Measurements from ENCODE around the gene KIF5A. TPM values are rescaled to one million over a fixed set of nuclear protein-coding genes. Genes with fewer than 3 reads are reported as not detected.
A peak's percentile ranks its signal among the peaks of the same experiment; 100 is the strongest.

KIF5A gene
- total RNA-seq, 1 donor from 2014 or later = 0.40 TPM

DNA sequence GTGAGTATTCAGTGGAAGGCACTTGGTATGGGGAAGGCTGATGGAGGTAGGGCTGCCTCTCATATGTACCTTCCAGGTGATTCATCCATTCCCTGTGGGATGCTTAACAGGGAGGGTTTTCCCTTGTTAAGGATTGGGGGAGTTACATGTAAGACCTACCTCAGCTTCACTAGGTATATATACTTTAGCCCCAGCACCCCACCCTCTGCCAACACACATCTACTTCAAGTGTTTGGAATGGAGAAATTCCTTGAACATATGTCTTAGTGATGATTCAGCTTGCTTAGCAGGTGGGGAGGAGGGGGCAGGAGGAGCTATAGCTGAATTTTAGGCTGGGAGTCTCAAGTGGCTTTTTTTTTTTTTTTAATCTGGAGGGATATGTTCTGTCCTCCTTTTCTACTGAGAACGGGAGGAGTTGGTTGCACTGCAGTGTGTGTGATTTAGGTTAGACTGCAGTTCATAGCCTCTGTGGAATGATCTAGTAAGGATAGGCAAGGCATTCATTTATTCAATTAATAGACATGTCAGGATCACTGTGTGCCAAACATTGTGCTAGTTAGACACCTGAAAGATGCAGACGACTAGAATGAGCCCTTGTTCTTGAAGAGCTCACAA, 42.8 kb downstream of the KIF5A start:
- TF ChIP-seq, protein P1, sequence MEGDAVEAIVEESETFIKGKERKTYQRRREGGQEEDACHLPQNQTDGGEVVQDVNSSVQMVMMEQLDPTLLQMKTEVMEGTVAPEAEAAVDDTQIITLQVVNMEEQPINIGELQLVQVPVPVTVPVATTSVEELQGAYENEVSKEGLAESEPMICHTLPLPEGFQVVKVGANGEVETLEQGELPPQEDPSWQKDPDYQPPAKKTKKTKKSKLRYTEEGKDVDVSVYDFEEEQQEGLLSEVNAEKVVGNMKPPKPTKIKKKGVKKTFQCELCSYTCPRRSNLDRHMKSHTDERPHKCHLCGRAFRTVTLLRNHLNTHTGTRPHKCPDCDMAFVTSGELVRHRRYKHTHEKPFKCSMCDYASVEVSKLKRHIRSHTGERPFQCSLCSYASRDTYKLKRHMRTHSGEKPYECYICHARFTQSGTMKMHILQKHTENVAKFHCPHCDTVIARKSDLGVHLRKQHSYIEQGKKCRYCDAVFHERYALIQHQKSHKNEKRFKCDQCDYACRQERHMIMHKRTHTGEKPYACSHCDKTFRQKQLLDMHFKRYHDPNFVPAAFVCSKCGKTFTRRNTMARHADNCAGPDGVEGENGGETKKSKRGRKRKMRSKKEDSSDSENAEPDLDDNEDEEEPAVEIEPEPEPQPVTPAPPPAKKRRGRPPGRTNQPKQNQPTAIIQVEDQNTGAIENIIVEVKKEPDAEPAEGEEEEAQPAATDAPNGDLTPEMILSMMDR (IDR thresholded peaks at IDR 0.05; ENCODE audit: unreplicated experiment) = no peak
- Mint-ChIP-seq H3K4me1 (peaks cover 16% of the 10 kb centered on the region), H3K9me3 (no peaks in the 10 kb centered on the region), H3K36me3 (peaks cover 8% of the 10 kb centered on the region), H3K27ac (no peak overlapping the region), H3K27me3 (ENCODE audit: low read depth) (peaks cover 3% of the 10 kb centered on the region), H3K4me3 (peak overlapping the region; percentile 88)
- no peak for DNase-seq (ENCODE audit: low spot score in 2 of 2, unreplicated experiment in 2 of 2)

DNA sequence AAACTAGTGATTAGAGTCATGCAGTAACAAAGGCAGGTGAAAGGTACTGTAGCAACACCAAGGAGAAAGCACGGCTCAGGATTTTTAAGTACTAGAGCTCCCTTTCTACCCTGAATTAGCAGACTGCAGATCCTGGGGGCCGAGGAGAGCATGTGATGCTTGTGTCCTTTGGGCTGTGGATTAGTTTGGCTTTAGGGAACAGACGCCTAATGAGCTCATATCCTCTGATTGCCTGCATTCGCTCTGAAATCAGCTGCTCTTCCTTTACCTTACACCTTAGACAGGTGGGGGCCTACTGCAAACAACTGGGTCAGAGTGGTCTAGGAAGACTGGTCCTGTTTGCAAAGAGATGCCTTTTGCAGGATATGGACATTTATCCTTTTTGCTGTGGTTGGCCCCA, 43.3 kb downstream of the KIF5A start:
- no peaks in the 10 kb centered on the region for H3K9me3 Mint-ChIP-seq
- TF ChIP-seq, protein P1 (IDR thresholded peaks at IDR 0.05; ENCODE audit: unreplicated experiment) = no peak
- peaks cover 3% of the 10 kb centered on the region for H3K27me3 Mint-ChIP-seq (ENCODE audit: low read depth)
- H3K4me3 Mint-ChIP-seq = no peak overlapping the region
- no peak for DNase-seq (ENCODE audit: low spot score in 2 of 2, unreplicated experiment in 2 of 2)
- peaks cover 10% of the 10 kb centered on the region for H3K36me3 Mint-ChIP-seq
- peaks cover 16% of the 10 kb centered on the region for H3K4me1 Mint-ChIP-seq
- H3K27ac Mint-ChIP-seq = no peak overlapping the region

GRCh38 chr12:57600395-57600794, 50.6 kb downstream of the KIF5A start:
- Mint-ChIP-seq H3K27me3 (ENCODE audit: low read depth) (no peaks in the 10 kb centered on the region), H3K36me3 (peaks cover 36% of the 10 kb centered on the region), H3K4me1 (peaks cover 13% of the 10 kb centered on the region)

DNA sequence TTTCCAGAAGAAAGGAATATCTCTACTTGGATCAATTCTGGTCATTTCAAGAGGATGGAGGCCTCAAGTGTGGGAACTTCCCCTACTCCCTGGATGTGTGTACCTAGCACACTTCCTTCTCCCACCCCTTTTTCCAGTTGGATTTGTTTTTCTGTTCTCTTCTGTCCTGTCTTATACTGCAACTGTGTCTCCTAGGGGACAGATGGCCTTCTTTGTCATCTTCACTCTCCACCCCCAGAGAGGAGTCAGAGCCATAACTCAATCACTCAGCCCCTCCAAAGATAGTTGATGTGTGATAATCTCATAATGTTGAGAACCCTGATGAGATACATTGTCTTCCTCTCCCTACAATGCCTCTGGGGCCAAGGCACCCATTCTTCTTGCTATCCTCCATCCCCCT, 52.7 kb downstream of the KIF5A start:
- no peaks in the 10 kb centered on the region for H3K27me3 Mint-ChIP-seq (ENCODE audit: low read depth)
- no peak overlapping the region for H3K27ac Mint-ChIP-seq
- TF ChIP-seq, protein P1 (IDR thresholded peaks at IDR 0.05; ENCODE audit: unreplicated experiment) = no peak
- DNase-seq (ENCODE audit: low spot score in 2 of 2, unreplicated experiment in 2 of 2) = no peak
- peaks cover 39% of the 10 kb centered on the region for H3K36me3 Mint-ChIP-seq
- peaks cover 21% of the 10 kb centered on the region for H3K4me1 Mint-ChIP-seq
- no peaks in the 10 kb centered on the region for H3K9me3 Mint-ChIP-seq
- no peak overlapping the region for H3K4me3 Mint-ChIP-seq

More at GRCh38 chr12:57600395-57600794, 50.6 kb downstream of the KIF5A start:
- Mint-ChIP-seq H3K4me3 (no peak overlapping the region), H3K27ac (no peak overlapping the region), H3K9me3 (no peaks in the 10 kb centered on the region)
- TF ChIP-seq, protein P1 (IDR thresholded peaks at IDR 0.05; ENCODE audit: unreplicated experiment) = no peak
- no peak for DNase-seq (ENCODE audit: low spot score in 2 of 2, unreplicated experiment in 2 of 2)

DNA sequence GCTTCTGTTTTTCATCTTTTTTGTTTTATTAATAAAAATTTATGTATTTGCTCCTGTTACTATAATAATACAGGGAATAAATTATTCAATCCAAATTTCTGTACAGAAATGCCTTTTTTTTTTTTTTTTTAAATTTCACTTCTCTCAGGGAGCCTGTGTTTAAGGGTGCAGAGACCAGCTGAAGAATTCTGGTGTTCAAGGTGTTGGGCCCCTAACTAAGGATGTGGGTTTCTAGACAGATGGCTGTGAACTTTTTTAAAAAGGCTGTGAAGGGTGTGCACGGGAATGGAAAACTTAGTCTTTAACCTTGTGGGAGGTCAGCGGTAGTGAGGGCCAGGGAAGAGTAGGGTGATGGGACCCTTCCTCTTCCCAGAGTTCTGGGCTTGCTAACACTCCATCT, 53.5 kb downstream of the KIF5A start:
- Mint-ChIP-seq H3K36me3 (peaks cover 39% of the 10 kb centered on the region), H3K27ac (peak overlapping the region; percentile 90), H3K4me1 (peaks cover 21% of the 10 kb centered on the region), H3K4me3 (peak overlapping the region; percentile 85), H3K27me3 (ENCODE audit: low read depth) (no peaks in the 10 kb centered on the region), H3K9me3 (no peaks in the 10 kb centered on the region)
- TF ChIP-seq, protein P1 (IDR thresholded peaks at IDR 0.05; ENCODE audit: unreplicated experiment) = no peak
- no peak for DNase-seq (ENCODE audit: low spot score in 2 of 2, unreplicated experiment in 2 of 2)
